Daoy (cell line): Measurements from ENCODE around the gene RBFOX1. TPM values are rescaled to one million over a fixed set of nuclear protein-coding genes. Genes with fewer than 3 reads are reported as not detected.

Experiments
- DNase-seq: peaks from one replicate; pipeline ENCODE4 v3.0.0-alpha.2; 2015; ENCODE audit warnings: low read depth
- total RNA-seq: library from RNA; depleted of rRNA; stranded (reverse); fragments of >200 nt; shearing (Covaris generic); gene quantifications from 2 replicates; pipeline ENCODE4 v1.2.3, GENCODE V29; 2014

Gene RBFOX1
- total RNA-seq, 1 experiment from 2014 or later, result not detected

- no peak for DNase-seq
Observed at GRCh38 chr16:7372095-7372494, 39.5 kb downstream of the RBFOX1 start.

DNA sequence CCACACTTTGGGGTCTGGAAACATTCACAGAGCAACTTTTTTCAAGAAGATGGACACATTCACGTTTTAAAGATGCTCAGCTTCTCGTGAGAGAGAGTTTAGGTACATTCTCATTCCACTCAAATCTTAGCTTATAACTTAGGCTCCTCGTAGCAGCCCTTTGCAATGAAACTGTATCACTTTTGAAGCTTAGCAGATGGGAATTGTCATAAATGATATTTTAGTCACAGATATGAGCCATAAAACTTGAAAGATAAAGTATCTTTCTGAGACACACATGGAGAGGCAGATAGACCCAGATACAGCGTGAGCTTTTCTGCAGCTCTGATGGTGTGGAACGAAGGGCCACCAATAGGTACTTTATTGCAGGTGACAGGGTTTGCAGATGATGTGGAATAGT is 41.1 kb downstream of the RBFOX1 start:
- DNase-seq, result no peak

DNA sequence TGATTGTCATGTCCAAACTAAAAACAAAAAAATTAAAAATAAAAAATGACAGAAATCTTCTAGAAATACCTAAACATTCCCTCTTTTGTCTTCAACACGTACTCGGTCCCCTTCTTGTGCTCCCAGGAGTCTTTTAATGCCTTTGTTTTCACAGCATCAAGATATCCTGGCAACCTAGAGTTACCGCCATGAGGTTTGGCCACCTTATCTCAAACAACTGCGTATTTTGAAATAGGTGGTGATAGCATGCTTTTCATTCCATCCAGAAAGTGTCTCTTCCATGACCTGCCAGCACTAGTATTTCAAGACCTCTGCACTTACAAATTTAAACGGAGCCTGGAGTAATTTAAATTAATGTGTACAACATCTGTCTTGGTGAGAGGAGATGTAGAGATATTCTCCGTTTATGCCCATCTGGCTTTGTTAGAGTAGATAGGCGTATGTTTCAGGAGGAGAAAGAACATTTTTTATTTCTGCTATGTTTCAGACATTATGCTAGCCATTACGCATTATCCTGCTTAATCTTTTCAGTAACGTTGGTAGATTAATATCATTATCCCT is 42.0 kb downstream of the RBFOX1 start:
- DNase-seq, result no peak

- no peak for DNase-seq
Observed at GRCh38 chr16:7376227-7376626, 43.6 kb downstream of the RBFOX1 start.

GRCh38 chr16:7377231-7377630 is 44.6 kb downstream of the RBFOX1 start:
- DNase-seq, result no peak

DNA sequence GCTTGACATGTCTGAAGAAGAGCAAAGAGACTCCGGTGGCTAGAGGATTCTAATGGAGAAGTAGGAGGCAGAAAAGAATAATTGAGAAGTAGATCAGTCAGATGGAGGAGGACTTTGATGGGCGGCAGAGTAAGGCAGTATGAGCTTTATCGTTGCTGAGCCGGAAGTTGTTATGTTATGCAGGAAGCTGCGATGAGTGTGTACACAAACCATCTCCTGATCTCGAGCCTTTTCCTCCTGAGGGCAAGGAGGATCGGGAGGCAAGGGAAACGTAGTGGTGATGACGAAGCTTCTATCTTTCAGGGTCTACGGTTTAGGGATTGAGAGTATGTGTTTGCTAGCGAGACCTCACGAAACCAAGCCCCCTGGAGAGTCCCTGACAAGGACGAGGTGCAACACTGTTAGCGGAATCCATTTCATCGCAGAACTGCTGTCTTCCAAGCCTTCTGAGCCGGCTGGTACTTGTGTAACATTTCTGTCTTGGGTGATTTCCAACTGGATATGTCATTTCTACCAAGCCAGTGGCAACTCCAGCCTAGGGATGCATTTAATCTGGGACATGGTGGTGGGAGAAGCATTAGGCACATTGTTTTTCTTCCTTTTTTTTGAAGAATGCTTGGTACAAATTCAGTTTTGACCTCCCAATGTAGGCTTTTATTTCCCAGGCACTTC is 45.5 kb downstream of the RBFOX1 start:
- DNase-seq, result peak; percentile 14

DNA sequence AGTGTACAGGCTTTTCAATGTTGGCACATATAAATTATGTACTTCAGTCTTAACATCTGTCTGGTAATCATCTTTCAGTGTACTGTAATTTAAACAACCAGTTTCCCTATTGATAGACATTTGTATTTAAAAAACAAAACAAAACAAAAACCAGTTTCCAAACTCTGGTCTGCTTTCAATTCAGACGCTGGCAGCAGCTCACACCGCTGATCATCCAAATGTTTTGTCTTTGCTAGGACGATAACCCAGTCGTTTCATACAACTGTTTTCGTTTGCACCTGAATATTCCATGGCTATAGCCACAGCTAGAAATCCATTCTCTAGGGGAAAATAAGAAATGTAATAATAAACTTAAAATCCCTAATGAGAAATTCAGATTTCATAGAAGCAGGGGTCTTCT is 47.8 kb downstream of the RBFOX1 start:
- DNase-seq, result no peak

- DNase-seq, result no peak
Observed at GRCh38 chr16:7380911-7381310, 48.3 kb downstream of the RBFOX1 start.

- no peak for DNase-seq
Observed at GRCh38 chr16:7381671-7382070, 49.0 kb downstream of the RBFOX1 start.

- DNase-seq, result no peak
Observed at GRCh38 chr16:7382521-7382920, 49.9 kb downstream of the RBFOX1 start.

GRCh38 chr16:7390974-7391373 is 58.3 kb downstream of the RBFOX1 start:
- no peak for DNase-seq

DNA sequence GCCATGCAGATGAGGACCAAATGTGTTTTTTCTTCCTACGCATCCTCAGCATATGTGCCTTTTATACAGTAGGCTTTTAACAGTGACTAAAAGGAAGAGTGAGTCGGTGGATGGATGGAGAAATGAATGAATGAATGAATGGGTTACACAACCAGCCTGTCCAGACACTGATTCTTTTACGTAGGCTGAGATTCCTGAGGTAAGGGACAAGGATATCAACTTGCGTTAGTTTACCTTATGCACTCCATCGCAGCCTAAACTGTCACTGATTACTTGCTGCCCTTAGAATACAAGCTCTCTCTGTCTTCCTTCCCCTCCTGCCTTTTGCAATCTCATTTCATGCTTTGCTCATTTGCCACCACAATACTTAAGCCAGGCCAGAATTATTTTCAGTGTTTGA is 59.0 kb downstream of the RBFOX1 start:
- DNase-seq, result no peak

DNA sequence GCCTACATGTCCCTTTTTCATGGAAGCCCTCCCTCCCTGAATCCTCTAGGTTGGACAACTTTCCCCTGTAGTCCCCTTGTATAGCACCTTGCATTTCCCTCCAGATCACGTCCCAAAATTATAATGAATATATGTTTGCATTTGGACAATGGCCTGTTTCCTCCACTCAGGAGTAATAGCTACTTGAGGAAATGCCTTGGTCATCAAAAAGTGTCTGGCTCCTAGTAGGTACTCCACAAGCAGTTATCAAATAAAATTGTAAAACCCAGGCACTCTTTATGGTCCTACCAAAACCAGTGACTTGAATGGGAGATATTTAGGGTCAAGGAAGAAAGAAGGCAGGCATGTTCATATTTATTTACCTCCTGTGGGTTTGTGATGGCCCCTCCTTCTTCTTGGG is 59.6 kb downstream of the RBFOX1 start:
- no peak for DNase-seq

DNA sequence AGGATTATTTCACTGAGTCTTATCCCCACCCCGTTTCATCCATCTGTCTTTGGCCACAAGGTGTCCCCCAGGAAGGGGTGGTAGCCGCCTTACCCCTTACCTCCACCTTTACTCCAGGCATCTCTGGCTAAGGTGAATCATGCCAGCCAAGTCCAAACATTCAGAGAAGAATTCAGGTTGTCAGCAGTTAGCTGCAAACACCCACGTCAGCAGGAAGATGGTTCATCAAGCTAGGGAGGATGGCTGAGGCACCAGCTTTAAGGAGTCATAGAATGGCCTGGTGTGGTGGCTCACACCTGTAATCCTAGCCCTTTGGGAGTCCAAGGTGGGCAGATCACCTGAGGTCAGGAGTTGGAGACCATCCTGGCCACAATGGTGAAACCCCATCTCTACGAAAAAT is 61.0 kb downstream of the RBFOX1 start:
- no peak for DNase-seq

GRCh38 chr16:7394720-7395336 is 62.2 kb downstream of the RBFOX1 start:
- DNase-seq, result no peak

- peak; percentile 60 for DNase-seq
Observed at GRCh38 chr16:7397901-7398300, 65.3 kb downstream of the RBFOX1 start.

GRCh38 chr16:7398536-7398935 is 65.9 kb downstream of the RBFOX1 start:
- DNase-seq, result peak; percentile 4

- DNase-seq, result no peak
Observed at GRCh38 chr16:7399296-7399695, 66.7 kb downstream of the RBFOX1 start.

DNA sequence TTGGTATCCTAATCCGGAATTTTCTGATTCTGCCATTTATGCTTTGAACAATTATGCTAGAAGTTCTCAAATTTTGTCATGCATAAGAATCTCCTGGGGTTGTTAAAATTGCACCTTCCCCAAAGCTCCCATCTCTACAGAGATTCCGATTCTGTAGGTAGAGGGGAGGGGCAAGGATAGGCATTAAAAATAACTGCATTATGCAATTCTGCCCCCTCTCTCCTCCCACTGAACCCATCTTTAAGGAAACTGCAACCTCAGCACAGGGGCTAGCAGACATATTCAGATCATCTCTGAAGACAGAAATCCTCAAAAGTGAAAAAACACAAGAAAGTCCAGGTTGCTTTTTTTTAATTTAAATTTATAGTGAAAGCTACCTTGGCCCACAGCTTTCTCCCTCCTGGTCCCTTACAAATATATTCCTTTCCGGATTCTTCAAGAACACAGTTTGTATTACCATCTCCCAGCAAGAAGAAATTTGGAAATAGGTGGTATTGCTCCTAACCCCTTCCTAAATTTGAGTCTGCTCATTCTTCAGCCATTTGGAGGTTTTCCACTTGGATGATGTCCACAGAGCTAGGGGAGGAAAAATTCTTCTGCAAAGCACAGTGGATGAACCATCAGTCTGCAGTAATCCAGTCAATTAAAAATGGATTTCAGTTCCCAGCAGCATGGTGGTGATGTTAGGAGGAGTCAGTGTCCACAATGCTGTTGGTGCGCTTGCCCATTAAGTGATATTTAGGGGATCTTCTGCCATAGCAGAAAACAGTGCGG is 67.7 kb downstream of the RBFOX1 start:
- DNase-seq, result no peak

- no peak for DNase-seq
Observed at GRCh38 chr16:7404217-7404616, 71.6 kb downstream of the RBFOX1 start.

- peak; percentile 46 for DNase-seq
Observed at GRCh38 chr16:7405166-7405565, 72.5 kb downstream of the RBFOX1 start.

- no peak for DNase-seq
Observed at GRCh38 chr16:7408700-7409365, 76.2 kb downstream of the RBFOX1 start.
